ENCODE measurements around the gene CYP1A2. TPM values are rescaled to one million over a fixed set of nuclear protein-coding genes. Genes with fewer than 3 reads are reported as not detected.
A peak's percentile ranks its signal among the peaks of the same experiment; 100 is the strongest.

The CYP1A2 gene
- total RNA-seq, 1 donor from 2014 or later, result not detected

- ATAC-seq, result no peak
- no peak for DNase-seq
- Histone ChIP-seq H3K4me3 (no peak overlapping the region), H3K27ac (peak overlapping the region; percentile 28), H3K9me3 (no peaks in the 10 kb centered on the region), H3K36me3 (peaks cover 13% of the 10 kb centered on the region), H3K4me1 (peaks cover 68% of the 10 kb centered on the region), H3K27me3 (ENCODE audit: low read depth) (no peaks in the 10 kb centered on the region)
- peak; percentile 38 for TF ChIP-seq CTCF (IDR thresholded peaks at IDR 0.05)
- intact Hi-C loops (cut with DNase I), result no loop called here
Observed at GRCh38 chr15:74793135-74794028, 44.7 kb downstream of the CYP1A2 start.

GRCh38 chr15:74794248-74794969 is 45.8 kb downstream of the CYP1A2 start:
- Histone ChIP-seq H3K4me3 (no peak overlapping the region), H3K27ac (no peak overlapping the region), H3K36me3 (peaks cover 22% of the 10 kb centered on the region), H3K9me3 (no peaks in the 10 kb centered on the region), H3K27me3 (ENCODE audit: low read depth) (no peaks in the 10 kb centered on the region), H3K4me1 (peaks cover 58% of the 10 kb centered on the region)
- TF ChIP-seq CTCF (IDR thresholded peaks at IDR 0.05), result no peak
- ATAC-seq, result no peak
- no peak for DNase-seq
- intact Hi-C loops (cut with DNase I), result no loop called here

- ATAC-seq, result no peak
- H3K36me3 ChIP-seq, result peaks cover 28% of the 10 kb centered on the region
- no peaks in the 10 kb centered on the region for H3K9me3 ChIP-seq
- intact Hi-C loops (cut with DNase I), result no loop called here
- no peak for TF ChIP-seq CTCF (IDR thresholded peaks at IDR 0.05)
- H3K27ac ChIP-seq, result no peak overlapping the region
- peaks cover 57% of the 10 kb centered on the region for H3K4me1 ChIP-seq
- no peak for DNase-seq
- no peak overlapping the region for H3K4me3 ChIP-seq
- no peaks in the 10 kb centered on the region for H3K27me3 ChIP-seq (ENCODE audit: low read depth)
Observed at GRCh38 chr15:74794970-74795349, 46.3 kb downstream of the CYP1A2 start.

- DNase-seq (no peak), ATAC-seq (no peak)
- Histone ChIP-seq H3K36me3 (peaks cover 39% of the 10 kb centered on the region), H3K27ac (no peak overlapping the region), H3K27me3 (ENCODE audit: low read depth) (no peaks in the 10 kb centered on the region), H3K4me3 (no peak overlapping the region), H3K9me3 (no peaks in the 10 kb centered on the region), H3K4me1 (peaks cover 50% of the 10 kb centered on the region)
- TF ChIP-seq CTCF (IDR thresholded peaks at IDR 0.05), result no peak
- intact Hi-C loops (cut with DNase I), result no loop called here
Observed at GRCh38 chr15:74795966-74796625, 47.5 kb downstream of the CYP1A2 start.

GRCh38 chr15:74798388-74799254 is 50.0 kb downstream of the CYP1A2 start:
- ATAC-seq (no peak), DNase-seq (no peak)
- Histone ChIP-seq H3K4me1 (peaks cover 25% of the 10 kb centered on the region), H3K36me3 (peaks cover 64% of the 10 kb centered on the region), H3K27ac (peak overlapping the region; percentile 64), H3K4me3 (no peak overlapping the region), H3K9me3 (no peaks in the 10 kb centered on the region), H3K27me3 (ENCODE audit: low read depth) (no peaks in the 10 kb centered on the region)
- intact Hi-C loops (cut with DNase I), result no loop called here
- no peak for TF ChIP-seq CTCF (IDR thresholded peaks at IDR 0.05)
